NCI-H2107 treated with DMSO at 0.1 percent for 48 hours (cell line): ENCODE results near the gene GALT.

ENCODE experiments used
- DNase-seq: peaks from one replicate; lab custom pipeline; 2025; ENCODE audit not compliant: unreplicated experiment; lab: John Stamatoyannopoulos, UW

The GALT gene

DNA sequence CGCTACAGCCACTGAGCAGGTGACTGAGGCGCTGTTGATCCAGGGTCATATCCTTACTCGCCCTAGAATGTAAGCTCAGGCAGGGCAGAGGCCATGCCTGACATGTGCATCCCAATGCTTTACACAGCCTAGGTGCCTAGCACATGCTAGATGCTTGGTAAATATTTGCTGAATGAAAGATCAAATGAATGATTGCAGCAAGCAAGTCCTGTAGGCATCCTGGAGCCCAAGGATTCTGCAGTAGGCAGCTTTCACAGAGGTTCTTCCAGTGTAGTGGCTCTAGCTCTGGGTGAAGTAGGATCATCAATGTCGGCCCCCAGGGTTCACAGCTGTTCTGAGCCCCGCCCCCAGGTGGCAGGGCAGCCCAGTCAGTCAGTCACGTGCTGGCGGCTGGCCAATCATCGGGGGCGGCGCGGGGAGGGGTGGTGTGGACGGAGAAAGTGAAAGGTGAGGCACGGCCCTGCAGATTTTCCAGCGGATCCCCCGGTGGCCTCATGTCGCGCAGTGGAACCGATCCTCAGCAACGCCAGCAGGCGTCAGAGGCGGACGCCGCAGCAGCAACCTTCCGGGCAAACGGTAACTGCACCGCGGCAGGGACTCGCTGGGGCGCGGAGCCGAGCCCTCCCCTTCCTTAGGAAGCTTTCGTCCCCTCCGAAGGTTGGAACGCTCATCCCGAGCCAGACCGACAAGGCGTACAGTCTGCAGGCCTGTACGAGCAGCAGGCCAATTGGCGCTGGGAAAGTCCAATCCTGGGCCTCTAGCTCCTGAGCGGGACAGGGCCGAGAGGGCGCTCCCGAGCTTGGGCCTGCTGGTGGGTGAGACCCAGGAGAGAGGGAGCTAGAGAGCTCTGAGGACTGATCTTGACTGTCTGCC is at the start of gene GALT:
GALT (plus strand) TSS at position 465 of the 873 bp plus-strand sequence; CDS start at position 495, 30 bp downstream.
- DNase-seq = peak; percentile 63

DNA sequence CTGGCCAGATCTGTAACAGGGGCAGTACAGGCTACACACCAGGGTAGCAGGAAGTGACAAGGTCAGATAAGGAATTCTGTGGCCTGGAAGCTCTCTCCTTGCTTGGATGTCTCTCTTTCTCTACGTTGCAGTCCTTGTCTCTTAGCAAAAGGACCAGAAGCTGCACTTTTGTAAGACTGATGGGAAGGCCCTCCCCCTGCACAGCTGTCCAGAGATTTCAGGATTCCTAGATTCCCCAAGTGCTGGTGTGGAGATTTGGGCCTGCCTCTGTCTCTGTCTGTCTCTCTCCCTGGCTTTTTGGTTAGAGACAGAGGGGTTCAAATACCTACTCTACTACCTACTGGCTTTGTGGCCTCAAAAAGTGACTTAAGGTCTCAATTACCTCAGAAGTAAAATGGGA is 46.9 kb upstream of the GALT start:
- no peak for DNase-seq

DNA sequence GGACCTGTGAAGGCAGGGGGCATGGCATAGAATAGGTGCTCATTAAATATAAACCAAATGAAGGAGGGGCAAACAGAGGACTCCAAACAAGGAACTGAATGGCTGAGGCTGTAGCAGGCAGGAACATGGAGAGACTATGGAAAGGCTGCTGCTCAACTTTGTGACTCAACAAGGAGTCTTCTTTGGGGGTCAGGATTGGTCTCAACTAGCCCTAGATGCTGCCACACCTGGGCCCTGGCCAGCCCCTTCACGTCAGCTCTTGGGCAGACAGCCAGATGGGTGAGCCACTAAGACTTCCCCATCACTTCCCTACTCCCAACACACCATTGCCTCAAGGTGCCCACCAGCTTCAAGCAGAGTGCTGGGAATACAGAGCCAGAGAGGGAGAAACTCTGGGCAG is 45.6 kb upstream of the GALT start:
- no peak for DNase-seq

DNA sequence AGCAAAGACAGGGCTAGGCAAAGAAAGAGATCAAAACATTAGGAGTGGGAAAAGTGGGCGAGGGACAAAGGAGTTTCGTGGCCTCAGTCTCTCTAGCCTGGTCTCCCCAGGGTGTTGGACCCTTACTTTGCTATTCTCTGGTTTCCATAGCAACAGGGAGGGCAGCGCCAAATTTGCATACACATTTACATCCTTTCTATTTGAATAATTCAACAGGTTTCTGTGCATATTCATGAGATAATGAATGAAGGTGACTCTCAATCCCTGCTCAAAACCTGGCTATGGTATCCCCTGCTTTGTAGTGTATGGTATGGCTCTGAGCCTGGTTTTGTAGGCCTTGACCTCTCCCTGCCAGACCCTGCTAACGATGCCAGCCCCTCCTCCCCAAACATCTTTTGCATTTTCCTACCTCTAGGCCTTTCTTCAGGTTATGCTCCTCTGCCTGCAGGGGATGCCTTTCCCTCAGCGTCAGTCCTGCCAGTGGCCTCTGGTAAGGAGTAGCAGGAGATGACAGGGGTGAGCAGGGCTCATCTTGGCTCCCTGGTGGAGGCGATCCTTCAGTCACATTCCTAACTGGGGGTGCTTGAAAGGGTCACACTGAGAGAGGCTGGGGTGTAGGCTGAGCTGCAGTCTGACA is 44.4 kb upstream of the GALT start:
- no peak for DNase-seq

DNA sequence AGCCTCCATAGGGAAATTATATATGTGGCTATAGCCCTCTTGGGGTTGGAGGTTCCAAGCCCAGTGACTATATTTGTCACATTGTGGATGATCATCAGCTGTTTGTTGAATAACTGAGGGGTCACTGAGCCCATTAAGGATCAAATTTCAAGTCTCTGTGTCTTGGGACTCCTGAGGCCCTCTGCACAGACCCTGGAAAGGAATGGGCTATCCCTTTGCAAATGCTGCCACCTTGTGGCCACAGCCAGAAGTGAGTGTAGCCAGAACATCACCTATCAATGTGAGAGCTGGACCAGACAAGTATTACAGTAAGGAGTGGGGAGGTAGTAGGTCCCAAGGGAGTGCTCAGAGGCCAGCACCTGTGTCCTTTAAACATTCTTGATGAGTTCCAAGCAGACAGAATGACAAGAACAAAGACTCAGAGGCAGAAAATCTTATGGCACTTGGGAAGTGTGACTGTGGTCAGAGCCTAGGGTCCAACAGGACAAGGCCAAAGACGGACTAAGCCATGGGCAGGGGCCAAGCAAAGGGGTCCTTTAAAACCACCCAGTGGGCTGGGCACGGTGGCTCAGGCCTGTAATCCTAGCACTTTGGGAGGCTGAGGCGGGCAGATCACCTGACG is 42.8 kb upstream of the GALT start:
- peak; percentile 46 for DNase-seq

DNA sequence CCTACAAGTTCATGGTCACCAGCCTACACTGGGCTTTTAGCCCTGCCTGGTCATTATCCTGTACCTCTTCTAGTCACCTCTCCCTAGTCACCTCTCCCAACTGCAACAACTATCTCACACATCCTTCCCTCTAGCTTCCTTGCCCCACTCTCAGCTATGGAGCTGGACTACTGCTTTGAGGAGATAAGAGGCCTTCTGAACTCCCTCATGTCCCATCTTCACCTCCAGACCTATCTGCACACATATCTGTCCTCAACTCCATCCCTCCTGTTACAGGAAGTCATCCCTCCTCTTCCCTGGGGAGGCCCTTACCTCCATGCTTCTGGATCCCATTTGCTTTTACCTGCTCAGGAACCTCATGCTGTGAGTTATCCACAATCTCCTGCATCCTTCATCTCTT is 40.3 kb upstream of the GALT start:
- no peak for DNase-seq

DNA sequence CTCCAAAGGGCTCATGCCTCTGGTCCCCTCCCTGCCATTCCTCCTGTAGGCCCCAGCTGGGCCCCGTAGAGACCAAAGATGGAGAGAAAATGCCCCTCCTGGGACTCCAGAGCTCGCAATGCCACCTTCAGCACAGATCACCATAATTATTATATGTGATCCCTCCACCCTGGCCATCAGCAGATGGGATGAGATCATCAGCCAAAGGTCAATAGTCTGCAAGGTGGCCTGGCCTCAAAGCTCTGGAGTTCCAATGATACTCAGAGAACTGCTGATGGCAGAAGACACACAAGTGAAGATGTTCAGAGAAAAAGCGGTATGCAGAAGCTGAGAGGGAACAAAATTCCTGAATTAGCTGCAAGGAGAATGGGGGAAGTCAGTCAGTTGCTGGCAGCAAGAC is 39.6 kb upstream of the GALT start:
- no peak for DNase-seq

DNA sequence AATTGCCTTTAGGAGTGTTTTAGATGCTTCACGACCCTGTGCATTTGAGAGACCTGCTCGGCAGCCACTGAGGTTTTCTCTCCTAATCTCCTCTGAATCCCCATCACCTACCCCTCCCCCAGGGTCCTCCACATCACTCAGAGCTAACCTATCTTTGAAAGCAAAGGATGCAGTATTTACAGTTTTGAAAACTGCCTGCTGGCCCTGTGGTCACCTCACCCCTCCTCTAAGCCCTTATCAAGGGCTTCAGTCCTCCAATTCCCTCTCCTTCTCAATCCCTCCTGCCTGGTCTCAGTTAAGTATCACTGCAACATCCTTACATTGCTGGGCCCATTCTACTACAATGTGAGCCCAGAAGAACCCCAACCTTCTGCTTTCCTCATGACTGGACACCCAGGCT is 39.1 kb upstream of the GALT start:
- no peak for DNase-seq

DNA sequence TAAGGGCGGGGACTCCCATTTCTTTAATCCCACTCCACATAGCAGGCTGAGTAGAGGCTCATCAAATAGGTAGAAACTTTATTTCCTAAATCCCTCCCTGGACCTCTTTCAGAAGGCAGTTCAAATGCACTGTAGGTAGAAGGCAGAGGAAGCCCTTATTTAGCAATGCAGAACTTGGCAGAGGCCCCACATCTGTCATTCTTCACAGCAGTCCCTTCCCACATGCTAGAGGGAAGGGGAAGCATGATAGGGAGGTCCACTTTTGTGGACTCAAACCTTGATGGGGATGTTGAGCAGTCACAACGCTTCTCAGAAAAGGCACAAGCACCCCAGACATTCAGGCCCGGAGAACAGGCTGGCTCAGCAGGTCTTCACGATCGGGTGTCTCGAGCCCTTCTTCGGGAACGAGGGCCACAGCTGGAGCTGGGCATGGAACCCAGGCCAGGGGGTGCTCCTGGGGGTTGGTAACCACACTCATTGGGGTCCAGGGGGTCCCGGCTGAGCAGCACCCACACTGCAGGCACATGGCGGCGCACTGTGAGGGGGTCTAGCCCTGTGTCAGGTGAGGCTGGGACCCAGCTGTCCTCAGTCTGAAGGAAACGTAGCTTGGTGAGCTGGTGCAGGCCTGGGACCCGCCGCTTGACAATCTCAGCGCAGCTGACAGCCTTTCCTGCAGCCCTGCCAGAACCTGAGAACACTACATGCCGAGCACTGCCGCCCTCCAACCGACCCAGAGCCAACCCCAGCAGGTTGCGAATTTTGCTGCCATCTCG is 35.9 kb upstream of the GALT start:
- DNase-seq = no peak

DNA sequence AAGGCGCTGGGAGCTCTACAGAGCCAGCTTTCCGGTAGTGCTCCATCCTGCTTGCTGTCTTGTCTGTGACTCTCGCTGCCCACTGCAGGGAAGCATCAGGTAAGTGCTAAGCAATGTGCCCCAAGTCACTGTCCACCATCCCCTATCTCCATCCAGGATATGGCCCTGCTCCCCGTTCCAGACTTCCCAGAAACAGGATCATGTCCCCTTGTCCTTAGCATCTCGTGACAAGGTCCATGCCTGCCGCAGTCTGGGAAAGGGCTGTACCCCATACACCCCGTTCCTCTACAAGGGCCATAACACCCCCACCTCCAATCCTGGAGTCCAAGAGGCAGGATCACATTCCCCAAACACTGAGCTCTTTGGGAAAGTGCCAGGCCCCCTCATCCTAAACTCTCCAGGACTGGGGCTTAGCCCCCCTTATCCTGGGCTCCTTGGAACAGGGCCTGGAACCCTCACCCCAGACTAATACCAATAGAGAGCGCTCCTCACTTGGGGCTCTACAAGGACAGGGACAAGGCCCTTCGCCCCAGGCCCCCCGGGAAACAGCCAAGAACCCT is 35.1 kb upstream of the GALT start:
- no peak for DNase-seq

DNA sequence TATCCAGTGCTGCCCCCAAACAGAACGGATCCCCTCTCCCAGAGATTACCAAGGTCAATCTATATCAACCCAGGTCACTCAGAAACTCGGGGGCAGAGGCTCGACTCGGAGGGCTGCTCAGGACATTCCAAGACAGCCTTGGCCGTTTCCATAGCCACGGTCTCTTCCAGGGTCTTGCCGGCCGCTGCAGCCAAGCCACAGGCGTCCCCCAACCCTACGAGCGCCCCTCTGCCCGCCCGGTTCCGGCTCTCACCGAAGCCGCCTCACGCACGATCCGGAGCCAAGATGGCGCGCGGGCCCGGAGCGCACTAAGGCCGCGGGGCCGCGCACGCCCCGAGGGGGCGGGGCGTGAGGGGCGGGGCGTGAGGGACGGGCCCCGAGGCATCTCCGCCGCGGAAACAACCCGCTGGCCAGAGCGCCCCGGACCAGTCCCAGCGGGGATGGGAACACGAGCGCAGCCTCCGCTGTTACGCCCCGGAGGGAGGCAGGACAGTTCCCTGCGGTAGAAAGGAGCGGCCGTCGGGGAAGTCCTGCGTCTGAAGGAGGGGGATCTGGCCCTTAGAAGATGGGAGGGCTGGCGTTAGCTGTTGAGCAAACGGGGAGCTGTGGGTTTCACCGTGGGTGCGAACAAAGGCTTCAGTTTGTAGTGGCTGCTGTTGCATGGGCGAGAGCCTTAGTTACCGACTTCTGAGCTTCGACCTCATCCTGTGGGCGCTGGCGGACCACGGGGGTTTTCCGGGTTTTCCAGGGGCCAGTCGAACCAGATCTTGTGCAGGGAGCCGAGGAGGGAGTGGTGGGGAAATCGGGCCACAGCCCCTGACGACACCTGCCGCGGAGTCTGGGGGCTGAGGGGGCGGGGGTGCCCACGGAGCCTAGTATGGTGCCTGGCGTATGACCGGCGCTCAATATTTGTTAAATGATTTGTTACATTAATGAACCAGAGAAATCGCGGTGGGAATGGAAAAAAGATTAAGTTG is 34.4 kb upstream of the GALT start, which contains the start of gene RPP25L:
RPP25L (minus strand) TSS at position 287 of the 977 bp plus-strand sequence. CDS start 801 bp downstream, outside the sequence.
- DNase-seq = no peak

DNA sequence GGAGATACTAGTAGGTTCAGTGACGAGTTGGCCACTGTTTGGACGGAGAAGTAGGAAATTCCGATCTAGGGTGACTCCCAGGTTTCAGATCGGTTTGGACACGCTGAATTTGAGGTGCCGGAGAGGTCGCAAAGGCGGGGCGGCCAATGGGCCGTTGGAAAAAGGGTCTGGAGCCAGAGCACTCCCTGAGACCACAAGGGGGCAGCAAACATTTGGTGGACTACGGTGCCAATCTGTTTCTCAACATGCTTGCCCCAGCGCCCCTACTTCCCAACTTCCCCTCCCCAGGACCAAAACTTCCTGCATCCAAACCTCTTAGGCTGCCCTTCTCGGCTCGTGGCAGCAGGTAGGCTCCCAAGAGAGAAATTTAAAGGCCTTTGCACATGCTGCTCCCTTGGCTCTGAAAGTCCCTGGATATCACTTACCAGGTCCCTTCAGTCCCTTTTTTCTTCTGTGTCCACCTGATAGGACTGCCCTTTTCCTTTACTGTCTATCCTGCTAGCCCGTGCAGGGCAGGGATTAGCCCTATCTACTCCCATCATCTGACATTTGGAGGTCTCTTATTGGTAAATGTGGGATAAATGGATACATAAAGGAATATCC is 33.6 kb upstream of the GALT start:
- peak; percentile 42 for DNase-seq

DNA sequence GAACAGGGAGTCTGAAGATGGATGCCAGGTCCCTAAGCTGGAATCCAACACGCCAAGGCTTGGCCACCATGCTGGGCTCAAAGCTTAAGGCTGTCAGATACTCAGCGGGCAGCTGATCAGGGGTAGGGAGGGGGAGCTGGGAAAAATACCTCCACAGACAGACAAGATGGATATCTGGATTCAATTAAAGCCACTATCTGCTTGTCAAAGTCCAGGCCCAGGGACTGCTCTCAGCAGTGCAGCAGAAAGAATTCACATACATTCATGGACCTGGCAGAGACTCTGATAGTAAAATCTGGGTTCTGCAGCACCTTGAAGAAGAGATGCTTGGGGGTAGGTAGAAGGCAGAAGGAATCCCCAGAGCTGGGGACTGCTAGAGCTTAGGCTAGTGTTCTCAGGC is 31.3 kb upstream of the GALT start:
- DNase-seq = no peak

DNA sequence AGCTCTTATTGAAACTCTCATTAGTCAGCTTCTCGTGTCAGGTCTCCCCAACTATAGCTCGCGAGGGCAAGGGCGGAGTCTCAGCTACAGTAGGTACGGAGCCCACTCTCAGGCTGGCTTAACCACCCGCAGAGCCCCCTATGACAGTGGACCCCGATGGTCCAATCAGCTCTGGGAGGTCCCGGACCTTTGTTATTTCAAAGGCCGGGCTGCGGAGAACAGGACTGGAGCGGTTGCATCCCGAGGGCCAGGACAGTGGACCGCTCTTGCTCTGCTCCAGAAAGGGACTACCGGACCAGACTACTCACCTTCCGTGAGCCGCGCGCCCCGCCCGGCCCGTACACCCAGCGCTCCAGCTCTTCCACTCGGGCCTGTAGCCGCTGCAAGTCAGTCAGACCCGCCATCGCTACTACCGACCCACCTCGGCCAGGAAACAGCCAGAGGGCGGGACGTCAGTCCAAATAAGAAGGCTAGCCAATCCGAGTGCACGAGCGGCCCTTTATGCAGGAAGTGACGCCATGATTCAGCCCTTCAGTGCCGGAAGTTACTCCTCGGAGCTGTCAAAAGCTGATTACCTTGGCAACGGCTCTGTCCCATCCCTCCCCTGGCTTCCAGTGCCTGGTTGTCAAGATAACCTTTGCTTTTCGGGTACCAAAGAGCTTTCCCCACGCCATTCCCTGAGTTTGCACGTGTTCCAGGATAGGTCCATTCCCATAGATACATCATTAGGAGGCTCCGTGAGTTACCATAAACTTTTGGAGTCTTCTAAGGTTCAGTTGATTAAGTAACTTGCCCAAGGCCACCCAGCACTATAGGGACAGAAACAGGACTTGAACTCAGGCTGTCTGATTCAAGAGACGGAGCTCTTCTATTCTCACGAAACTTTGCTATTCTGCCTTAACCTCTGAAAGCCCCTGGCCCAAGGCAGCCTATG is 26.1 kb upstream of the GALT start, which contains the start of gene DCTN3:
DCTN3 (minus strand) TSS at position 435 of the 934 bp plus-strand sequence; CDS start at position 404, 31 bp downstream.
- DNase-seq = peak; percentile 92

DNA sequence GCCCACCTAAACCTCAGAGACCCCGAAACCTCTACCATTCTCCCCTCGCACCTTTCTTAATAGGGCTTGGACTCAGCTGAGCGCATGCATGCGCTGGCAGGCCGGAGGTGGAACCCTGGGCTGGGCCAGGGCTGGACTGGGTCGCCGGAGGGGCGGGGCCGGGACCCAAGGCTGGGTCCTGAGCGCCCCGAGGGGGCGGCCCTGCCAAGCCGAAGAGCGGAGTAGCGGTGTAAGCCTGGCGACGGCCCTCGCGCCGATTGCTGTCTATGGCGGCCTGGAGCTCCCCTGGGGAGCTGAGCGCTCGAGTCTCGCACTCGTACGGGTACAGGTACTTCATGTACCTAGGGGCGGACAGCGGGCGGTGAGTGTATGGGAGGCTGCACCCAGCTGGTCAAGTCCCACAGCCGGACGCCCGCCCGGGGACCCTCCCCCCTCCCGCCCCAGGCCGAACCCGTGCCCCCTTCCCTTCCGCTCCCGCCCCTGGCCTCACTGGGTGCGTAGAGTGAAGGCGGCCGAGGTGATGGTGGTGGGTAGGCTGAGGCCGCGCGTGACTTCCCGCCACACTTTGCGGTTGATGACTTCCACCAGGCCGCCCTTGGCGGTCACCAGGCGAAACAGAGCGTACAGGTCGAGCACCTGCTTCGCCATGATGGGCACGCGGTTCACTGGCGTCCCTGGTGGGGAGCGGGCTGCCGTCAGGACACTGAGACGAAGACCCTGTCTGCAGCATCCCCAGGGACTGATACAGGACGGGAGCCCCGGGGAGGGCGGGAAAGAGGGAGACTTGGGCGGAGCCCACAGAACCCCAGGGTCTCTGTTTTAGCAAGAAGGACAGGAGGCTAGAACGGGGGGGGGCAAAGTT is 22.9 kb upstream of the GALT start:
- no peak for DNase-seq

DNA sequence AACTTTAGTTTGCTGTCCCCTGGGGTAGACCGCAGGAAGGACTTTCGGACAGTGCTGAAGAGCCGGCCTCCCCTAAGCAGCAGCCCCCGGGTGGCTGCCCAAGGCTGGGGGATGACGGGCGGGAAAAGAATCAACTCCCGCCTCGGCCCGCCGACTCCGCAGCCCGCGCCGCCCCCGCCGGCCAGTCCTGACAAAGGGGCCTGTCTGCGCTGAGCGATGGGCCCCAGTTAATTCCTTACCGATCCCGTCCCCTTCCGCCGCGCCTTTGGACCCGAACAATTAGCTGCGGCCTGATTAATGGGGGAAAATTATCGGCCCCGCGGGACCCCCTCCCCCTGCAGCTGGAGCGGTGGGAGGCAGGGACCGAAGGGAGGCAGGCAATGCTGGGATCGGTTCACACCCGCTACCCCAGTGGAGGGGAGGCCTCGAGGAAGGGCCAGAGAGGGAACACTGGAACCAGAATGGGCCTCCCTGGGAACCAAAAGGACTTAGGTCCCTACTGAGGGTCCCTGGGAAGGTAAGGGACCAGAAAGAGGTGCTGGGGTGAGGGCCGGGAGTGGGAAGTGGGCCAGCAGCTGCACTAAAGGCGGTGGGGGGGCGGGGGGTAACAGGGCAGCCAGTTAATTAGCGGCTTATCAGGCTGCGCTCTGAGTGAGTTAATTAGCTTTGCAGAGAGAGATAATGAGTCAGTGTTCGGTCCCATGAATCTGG is 21.8 kb upstream of the GALT start:
- DNase-seq = no peak

DNA sequence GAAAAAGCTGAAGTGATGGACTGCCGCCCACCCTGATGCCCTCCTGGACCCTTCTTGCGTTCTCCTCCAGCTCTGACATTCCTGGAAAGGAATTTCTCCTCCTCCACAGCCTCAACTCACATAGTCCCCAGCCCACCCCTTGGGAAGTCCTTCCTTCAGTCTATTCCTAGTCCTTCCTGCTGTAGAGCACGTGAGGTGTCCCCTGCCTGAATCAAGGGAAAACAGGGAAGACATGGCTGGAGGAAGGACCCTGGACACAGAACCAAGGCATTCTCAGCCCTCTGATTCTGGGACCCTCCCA is 21.3 kb upstream of the GALT start:
- DNase-seq = no peak
